ENCODE data around the gene CCDC124.

The CCDC124 gene

GRCh38 chr19:17989425-17990094 is 56.7 kb downstream of the CCDC124 start:
- DNase-seq: no peak

GRCh38 chr19:17993076-17993813 is 60.4 kb downstream of the CCDC124 start:
- DNase-seq: no peak

All from activated CD4-positive, alpha-beta T cell treated with anti-CD3 and anti-CD28 coated beads, Interleukin-10, Interleukin-2, amounts not matched to agents 100 ng/mL and 50 ng/mL, durations not matched to agents 16 hours and 8 hours (primary cell).